Neural cell (in vitro differentiated cells): ENCODE results near the gene THBD. TPM values are rescaled to one million over a fixed set of nuclear protein-coding genes. Genes with fewer than 3 reads are reported as not detected.

Source experiments
- H2AFZ ChIP-seq: fragments of 200-600, 300-800 bp; sonication (generic), shearing (Covaris generic); 2 replicates; pipeline ENCODE4 v1.6.0; 2014; ENCODE audit warnings: low read depth, mild to moderate bottlenecking, antibody characterized with exemption, low read length, moderate library complexity
- H3F3A ChIP-seq: fragments of 200-600 bp; shearing (Covaris generic); 2 replicates; pipeline ENCODE4 v1.6.1; 2016; ENCODE audit warnings: mild to moderate bottlenecking, moderate library complexity, mixed read lengths, antibody characterized with exemption, low read length; ENCODE audit not compliant: insufficient read depth, poor library complexity, severe bottlenecking
- H3K27ac ChIP-seq: fragments of 200-600, 300-800 bp; sonication (generic), shearing (Covaris generic); 2 replicates; pipeline ENCODE4 v1.5.1; 2014; ENCODE audit warnings: mild to moderate bottlenecking, low read length, moderate library complexity
- H3K27me3 ChIP-seq: fragments of 300-800, 200-600 bp; sonication (generic), shearing (Covaris generic); 2 replicates; pipeline ENCODE4 v1.6.0; 2014; ENCODE audit warnings: mild to moderate bottlenecking, low read depth, low read length, moderate library complexity; ENCODE audit not compliant: insufficient read depth
- H3K36me3 ChIP-seq: fragments of 300-800, 200-600 bp; sonication (generic), shearing (Covaris generic); 2 replicates; pipeline ENCODE4 v1.5.1; 2014; ENCODE audit warnings: mild to moderate bottlenecking, antibody characterized with exemption, low read length, moderate library complexity; ENCODE audit not compliant: insufficient read depth
- H3K4me2 ChIP-seq: fragments of 300-800, 200-600 bp; sonication (generic), shearing (Covaris generic); 2 replicates; pipeline ENCODE4 v1.6.0; 2014; ENCODE audit warnings: mild to moderate bottlenecking, low read length
- H3K4me3 ChIP-seq: fragments of 300-800, 200-600 bp; sonication (generic), shearing (Covaris generic); 2 replicates; pipeline ENCODE4 v1.5.1; 2014; ENCODE audit warnings: mild to moderate bottlenecking, low read length, moderate library complexity
- H3K79me2 ChIP-seq: fragments of 200-600 bp; shearing (Covaris generic); replicated peaks from 2 replicates; pipeline ENCODE4 v1.6.0; 2014; ENCODE audit warnings: mild to moderate bottlenecking, low read length, moderate library complexity; ENCODE audit not compliant: insufficient read depth
- H3K9ac ChIP-seq: fragments of 300-800, 200-600 bp; sonication (generic), shearing (Covaris generic); 2 replicates; pipeline ENCODE4 v1.6.1; 2016; ENCODE audit warnings: mild to moderate bottlenecking, low read length, mixed read lengths
- H3K9me2 ChIP-seq: fragments of 200-600 bp; shearing (Covaris generic); 2 replicates; pipeline ENCODE4 v1.6.1; 2016; ENCODE audit warnings: mild to moderate bottlenecking, low read length, mixed read lengths; ENCODE audit not compliant: insufficient read depth
- H3K9me3 ChIP-seq: fragments of 200-600, 300-800 bp; sonication (generic), shearing (Covaris generic); 2 replicates; pipeline ENCODE4 v1.6.1; 2016; ENCODE audit warnings: mild to moderate bottlenecking, mixed run types, low read length, moderate library complexity, mixed read lengths
- H4K20me1 ChIP-seq: fragments of 200-600 bp; shearing (Covaris generic); 2 replicates; pipeline ENCODE4 v1.6.1; 2016; ENCODE audit warnings: mild to moderate bottlenecking, mixed run types; ENCODE audit not compliant: insufficient read depth
- CTCF ChIP-seq: fragments of 450-650 bp; IDR thresholded peaks from 2 replicates; pipeline ENCODE4 v1.5.1; 2014; ENCODE audit warnings: antibody characterized with exemption, mild to moderate bottlenecking, moderate library complexity; ENCODE audit not compliant: poor library complexity, severe bottlenecking
- EP300 ChIP-seq: fragments of 450-650 bp; conservative IDR thresholded peaks from 2 replicates; pipeline ENCODE4 v1.6.1; 2014; ENCODE audit warnings: antibody characterized with exemption, mild to moderate bottlenecking, moderate library complexity; ENCODE audit not compliant: poor library complexity, severe bottlenecking
- EZH2 ChIP-seq: fragments of 200-600, 300-800 bp; shearing (Covaris generic), sonication (generic); IDR thresholded peaks from 2 replicates; pipeline ENCODE4 v1.6.1; 2014; ENCODE audit warnings: antibody characterized with exemption, low read length, borderline replicate concordance, mild to moderate bottlenecking; ENCODE audit not compliant: insufficient read depth, poor library complexity, severe bottlenecking
- MXI1 ChIP-seq: fragments of 450-650 bp; conservative IDR thresholded peaks from 2 replicates; pipeline ENCODE4 v1.6.1; 2014; ENCODE audit warnings: antibody characterized with exemption, mild to moderate bottlenecking; ENCODE audit not compliant: poor library complexity, severe bottlenecking
- POLR2AphosphoS5 ChIP-seq: IDR thresholded peaks from 2 replicates; pipeline ENCODE4 v1.6.1; 2012
- RAD21 ChIP-seq: fragments of 450-650 bp; conservative IDR thresholded peaks from 2 replicates; pipeline ENCODE4 v1.6.1; 2014; ENCODE audit warnings: antibody characterized with exemption, mild to moderate bottlenecking, moderate library complexity
- REST ChIP-seq: IDR thresholded peaks from 2 replicates; pipeline ENCODE4 v1.6.1; 2012; ENCODE audit warnings: borderline replicate concordance
- SMC3 ChIP-seq: fragments of 450-650 bp; conservative IDR thresholded peaks from 2 replicates; pipeline ENCODE4 v1.6.1; 2014; ENCODE audit warnings: antibody characterized with exemption, mild to moderate bottlenecking, moderate library complexity; ENCODE audit not compliant: poor library complexity
- TAF1 ChIP-seq: IDR thresholded peaks from 2 replicates; pipeline ENCODE4 v1.6.1; 2012; ENCODE audit warnings: low read depth
- polyA plus RNA-seq: library from polyadenylated mRNA; depleted of rRNA; stranded (reverse); fragments of >200 nt; gene quantifications from 2 replicates; pipeline ENCODE4 v1.2.3, GENCODE V29; 2014

The THBD gene
- polyA plus RNA-seq, 1 donor from 2014 or later = not detected

GRCh38 chr20:23096986-23097520, 47.6 kb upstream of the THBD start:
- Histone ChIP-seq H3K9ac (no peak overlapping the region), H3K27me3 (no peaks in the 10 kb centered on the region), H3K27ac (no peak overlapping the region), H3K9me2 (no peaks in the 10 kb centered on the region), H3K36me3 (no peaks in the 10 kb centered on the region), H3F3A (no peaks in the 10 kb centered on the region), H3K4me3 (no peak overlapping the region), H2AFZ (no peak overlapping the region), H4K20me1 (no peaks in the 10 kb centered on the region), H3K4me2 (no peak overlapping the region), H3K79me2 (no peaks in the 10 kb centered on the region), H3K9me3 (no peaks in the 10 kb centered on the region)
- TF ChIP-seq TAF1 (no peak), MXI1 (no peak), EZH2 (no peak), RAD21 (no peak), CTCF (no peak), REST (no peak), EP300 (no peak), POLR2AphosphoS5 (no peak), SMC3 (no peak)

- Histone ChIP-seq H3K36me3 (no peaks in the 10 kb centered on the region), H2AFZ (no peak overlapping the region), H3K9ac (no peak overlapping the region), H4K20me1 (no peaks in the 10 kb centered on the region), H3K9me3 (no peaks in the 10 kb centered on the region), H3K9me2 (no peaks in the 10 kb centered on the region), H3K4me2 (no peak overlapping the region), H3K27me3 (no peaks in the 10 kb centered on the region), H3K27ac (no peak overlapping the region), H3K4me3 (no peak overlapping the region), H3K79me2 (no peaks in the 10 kb centered on the region), H3F3A (no peaks in the 10 kb centered on the region)
- TF ChIP-seq TAF1 = no peak
Observed at GRCh38 chr20:23096097-23096496, 46.6 kb upstream of the THBD start.

GRCh38 chr20:23095499-23095898, 46.0 kb upstream of the THBD start:
- Histone ChIP-seq H3K36me3 (no peaks in the 10 kb centered on the region), H3K4me2 (no peak overlapping the region), H3K27ac (no peak overlapping the region), H3K79me2 (no peaks in the 10 kb centered on the region), H3K27me3 (no peaks in the 10 kb centered on the region), H2AFZ (no peak overlapping the region), H3K4me3 (no peak overlapping the region), H3K9me3 (no peaks in the 10 kb centered on the region), H3K9me2 (no peaks in the 10 kb centered on the region), H3K9ac (no peak overlapping the region), H3F3A (no peaks in the 10 kb centered on the region), H4K20me1 (no peaks in the 10 kb centered on the region)
- TF ChIP-seq RAD21 (no peak), REST (no peak), CTCF (no peak), SMC3 (no peak), TAF1 (no peak), EZH2 (no peak), POLR2AphosphoS5 (no peak), EP300 (no peak), MXI1 (no peak)
